Stimulated activated naive CD8-positive, alpha-beta T cell treated with anti-CD3 and anti-CD28 coated beads, Interleukin-15, Interleukin-2, amounts not matched to agents 100 ng/mL and 50 ng/mL, for 24 hours (primary cell): Measurements from ENCODE around the gene CLEC14A.

Experiments used
- H3K27ac Mint-ChIP-seq: one replicate; pipeline ENCODE4 v1.8.0; 2021; ENCODE audit warnings: mild to moderate bottlenecking, mixed read lengths
- H3K27me3 Mint-ChIP-seq: one replicate; pipeline ENCODE4 v1.8.0; 2021; ENCODE audit warnings: mixed read lengths
- H3K36me3 Mint-ChIP-seq: one replicate; pipeline ENCODE4 v1.8.0; 2021; ENCODE audit warnings: low read depth, mixed read lengths
- H3K4me1 Mint-ChIP-seq: one replicate; pipeline ENCODE4 v1.8.0; 2021; ENCODE audit warnings: low read depth, mixed read lengths
- H3K4me3 Mint-ChIP-seq: one replicate; pipeline ENCODE4 v1.8.0; 2021; ENCODE audit warnings: mild to moderate bottlenecking, mixed read lengths
- H3K9me3 Mint-ChIP-seq: one replicate; pipeline ENCODE4 v1.8.0; 2021; ENCODE audit warnings: mixed read lengths

CLEC14A gene

DNA sequence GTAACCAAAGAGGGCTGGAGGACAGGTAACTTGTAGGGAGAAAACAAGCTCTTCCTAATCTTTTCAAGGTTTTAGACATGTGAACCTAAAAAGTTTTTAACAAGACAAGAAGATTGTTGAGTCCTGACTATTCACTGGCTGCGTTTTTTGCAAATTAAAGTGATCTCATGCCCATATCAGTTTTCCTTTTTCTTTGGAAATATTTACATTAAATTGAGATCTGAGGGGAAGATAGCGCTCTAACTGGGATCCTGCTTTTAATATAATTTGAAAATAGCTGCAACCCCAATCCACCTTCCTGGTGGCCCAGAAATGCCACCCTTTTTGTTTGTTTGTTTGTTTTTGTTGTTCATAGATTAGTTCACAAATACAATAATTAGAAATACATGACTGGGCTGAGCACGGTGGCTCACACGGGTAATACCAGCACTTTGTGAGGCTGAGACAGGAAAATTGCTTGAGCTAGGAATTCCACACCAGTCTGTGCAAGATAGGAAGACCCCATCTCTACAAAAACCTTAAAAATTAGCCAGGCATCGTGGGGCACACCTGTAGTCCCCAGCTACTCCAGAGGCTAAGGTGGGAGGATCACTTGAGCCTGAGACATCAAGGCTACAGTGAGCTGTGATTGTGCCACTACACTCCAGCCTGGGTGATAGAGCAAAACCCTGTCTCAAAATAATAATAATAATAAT is 50.6 kb downstream of the CLEC14A start:
- Mint-ChIP-seq H3K36me3 (no peaks in the 10 kb centered on the region), H3K4me1 (peaks cover 15% of the 10 kb centered on the region), H3K27ac (no peak overlapping the region), H3K4me3 (no peak overlapping the region), H3K9me3 (no peaks in the 10 kb centered on the region), H3K27me3 (peaks cover 40% of the 10 kb centered on the region)

GRCh38 chr14:38204719-38205115 is 51.2 kb downstream of the CLEC14A start:
- H3K36me3 Mint-ChIP-seq = no peaks in the 10 kb centered on the region
- H3K27ac Mint-ChIP-seq = no peak overlapping the region
- H3K9me3 Mint-ChIP-seq = no peaks in the 10 kb centered on the region
- H3K4me3 Mint-ChIP-seq = no peak overlapping the region
- H3K4me1 Mint-ChIP-seq = peaks cover 10% of the 10 kb centered on the region
- H3K27me3 Mint-ChIP-seq = peaks cover 34% of the 10 kb centered on the region
